Measurements from ENCODE around the gene HOXD12. TPM values are rescaled to one million over a fixed set of nuclear protein-coding genes. Genes with fewer than 3 reads are reported as not detected.

HOXD12 gene
- total RNA-seq, 1 experiment from 2014 or later: 0.27 TPM

DNA sequence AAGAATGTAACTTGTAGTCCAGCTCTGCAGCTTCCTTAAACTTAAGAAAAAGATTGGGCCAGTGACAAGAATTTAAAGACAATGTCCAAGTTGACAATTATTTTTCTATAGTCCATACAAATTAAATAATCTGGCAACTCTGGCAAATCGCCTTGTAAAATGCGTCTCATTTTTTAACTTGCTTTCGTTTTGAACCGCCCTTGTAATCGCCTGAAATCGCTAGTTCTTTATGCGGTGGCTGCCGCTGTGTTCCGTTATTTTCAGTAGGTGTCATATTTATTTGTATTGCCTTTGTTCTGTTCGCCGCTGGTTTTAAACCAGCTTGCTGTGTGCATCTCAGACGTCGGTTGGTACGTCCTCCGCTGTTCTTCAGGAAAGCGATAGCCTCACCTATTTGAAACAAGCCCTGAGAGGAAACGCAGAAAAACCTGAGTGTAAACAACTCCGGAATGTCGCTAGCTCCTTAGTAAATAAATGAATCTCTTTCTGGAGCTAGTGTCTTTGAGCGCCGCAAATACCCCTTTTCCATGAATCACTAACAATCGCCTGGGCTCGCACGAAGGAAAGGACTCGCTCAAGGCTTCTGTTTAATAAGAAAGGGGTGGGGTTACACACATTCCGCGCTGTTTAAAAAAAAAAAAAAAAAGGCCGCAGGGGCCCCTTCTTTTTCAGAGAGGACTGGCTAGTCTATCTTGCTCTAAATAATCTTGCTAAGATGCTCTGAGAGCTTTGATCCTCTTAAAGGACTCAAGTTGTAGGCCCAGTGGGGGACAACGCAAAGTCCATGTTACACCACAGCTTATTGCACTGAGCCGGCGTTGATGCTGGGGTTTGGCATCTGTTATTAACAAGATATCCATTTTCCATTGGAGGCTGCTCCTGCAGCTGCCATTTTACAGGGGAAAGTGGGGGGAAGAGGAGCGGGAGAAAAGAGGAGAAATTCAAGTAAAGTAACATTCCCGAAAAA, 32.9 kb downstream of the HOXD12 start:
- TF ChIP-seq ZNF274 (IDR thresholded peaks at IDR 0.05; ENCODE audit: low read depth, low read length) (no peak), ZBTB33 (IDR thresholded peaks at IDR 0.05; ENCODE audit: extremely low read depth, insufficient replicate concordance, low read length) (no peak)
- TF ChIP-seq, protein P1, sequence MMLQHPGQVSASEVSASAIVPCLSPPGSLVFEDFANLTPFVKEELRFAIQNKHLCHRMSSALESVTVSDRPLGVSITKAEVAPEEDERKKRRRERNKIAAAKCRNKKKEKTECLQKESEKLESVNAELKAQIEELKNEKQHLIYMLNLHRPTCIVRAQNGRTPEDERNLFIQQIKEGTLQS (IDR thresholded peaks at IDR 0.05): no peak
- no peaks in the 10 kb centered on the region for H3K36me3 ChIP-seq (ENCODE audit: control insufficient read depth in 1 of 2, insufficient read depth in 2 of 2, low read length in 2 of 2)
- no peak overlapping the region for H3K4me2 ChIP-seq (ENCODE audit: low read length)
- no peaks in the 10 kb centered on the region for H3K27me3 ChIP-seq (ENCODE audit: insufficient read depth, low read length)
- H3K9me3 ChIP-seq (ENCODE audit: control insufficient read depth in 1 of 2, insufficient read depth in 1 of 2, low read depth in 1 of 2, low read length in 2 of 2): no peaks in the 10 kb centered on the region
- H3K9ac ChIP-seq (ENCODE audit: low read length): no peak overlapping the region
- no peaks in the 10 kb centered on the region for H4K20me1 ChIP-seq (ENCODE audit: insufficient read depth)
- no TSS peak for BruUV-seq (replicated peaks)
- no peak overlapping the region for H3K27ac ChIP-seq (ENCODE audit: low read depth, low read length)
- ATAC-seq (no peak), DNase-seq (ENCODE audit: low read depth, low spot score) (no peak)
- peaks cover 9 to 29% of the 10 kb centered on the region in 2 experiments; a peak in 3 of 4 replicates for H3K4me1 ChIP-seq (ENCODE audit: control insufficient read depth in 1 of 2, insufficient read depth in 2 of 2, low read length in 2 of 2)
- H3K9me2 ChIP-seq (ENCODE audit: insufficient read depth): no peaks in the 10 kb centered on the region
- no peak overlapping the region for H3K4me3 ChIP-seq (replicated peaks in 1 of 2; ENCODE audit: low read depth in 1 of 2, low read length in 2 of 2)
- intact Hi-C loops (cut with micrococcal nuclease): no loop called here
- no peak overlapping the region for H2AFZ ChIP-seq (ENCODE audit: low read depth, low read length, poor library complexity, severe bottlenecking)
- no peaks in the 10 kb centered on the region for H3K79me2 ChIP-seq (ENCODE audit: insufficient read depth, low read length)
- CTCF ChIA-PET: interaction anchor here (0.9 to 3.7 kb wide), 8 partner anchors 8 to 522 kb away, joined by 3 to 19 read pairs (median 6); no protein-coding TSS in a partner anchor
- RAD21 ChIA-PET (ENCODE audit: low non-redundant PET in 1 of 2, low total read pairs in 2 of 2, uncharacterized antibody in 2 of 2, unreplicated experiment in 2 of 2): no interaction called here
- POLR2A ChIA-PET: no interaction called here

- no peak for ATAC-seq
- Histone ChIP-seq H3K79me2 (ENCODE audit: insufficient read depth, low read length) (no peaks in the 10 kb centered on the region), H2AFZ (ENCODE audit: low read depth, low read length, poor library complexity, severe bottlenecking) (no peak overlapping the region), H3K36me3 (ENCODE audit: control insufficient read depth in 1 of 2, insufficient read depth in 2 of 2, low read length in 2 of 2) (no peaks in the 10 kb centered on the region), H3K4me3 (replicated peaks in 1 of 2; ENCODE audit: low read depth in 1 of 2, low read length in 2 of 2) (no peak overlapping the region), H3K27ac (ENCODE audit: low read depth, low read length) (no peak overlapping the region), H3K4me2 (ENCODE audit: low read length) (no peak overlapping the region), H3K4me1 (ENCODE audit: control insufficient read depth in 1 of 2, insufficient read depth in 2 of 2, low read length in 2 of 2) (peaks cover 9 to 29% of the 10 kb centered on the region in 2 experiments; a peak in 3 of 4 replicates), H3K9ac (ENCODE audit: low read length) (no peak overlapping the region), H3K27me3 (ENCODE audit: insufficient read depth, low read length) (no peaks in the 10 kb centered on the region), H3K9me3 (ENCODE audit: control insufficient read depth in 1 of 2, insufficient read depth in 1 of 2, low read depth in 1 of 2, low read length in 2 of 2) (no peaks in the 10 kb centered on the region), H3K9me2 (ENCODE audit: insufficient read depth) (no peaks in the 10 kb centered on the region), H4K20me1 (ENCODE audit: insufficient read depth) (no peaks in the 10 kb centered on the region)
- no peak for DNase-seq (ENCODE audit: low read depth, low spot score)
- CTCF ChIA-PET: interaction anchor here (1.1 to 1.9 kb wide), 5 partner anchors 322 to 521 kb away, joined by 3 to 7 read pairs (median 4); no protein-coding TSS in a partner anchor
- BruUV-seq (replicated peaks): no TSS peak
- RAD21 ChIA-PET (ENCODE audit: low non-redundant PET in 1 of 2, low total read pairs in 2 of 2, uncharacterized antibody in 2 of 2, unreplicated experiment in 2 of 2): no interaction called here
- intact Hi-C loops (cut with micrococcal nuclease): no loop called here
- POLR2A ChIA-PET: no interaction called here
- no peak for TF ChIP-seq ZFX (IDR thresholded peaks at IDR 0.05)
- TF ChIP-seq EZH2phosphoT487 (IDR thresholded peaks at IDR 0.05; ENCODE audit: borderline replicate concordance): no peak
- TF ChIP-seq SIN3A (IDR thresholded peaks at IDR 0.05; ENCODE audit: low read depth): no peak
- no peak for TF ChIP-seq RAD21 (IDR thresholded peaks at IDR 0.05; ENCODE audit: low read depth)
- no peak for TF ChIP-seq SRF (IDR thresholded peaks at IDR 0.05; ENCODE audit: low read depth)
- TF ChIP-seq EZH2 (IDR thresholded peaks at IDR 0.05): no peak
- no peak for TF ChIP-seq CBX3 (IDR thresholded peaks at IDR 0.05; ENCODE audit: low read depth)
- TF ChIP-seq MAX (IDR thresholded peaks at IDR 0.05): no peak
- TF ChIP-seq SP1 (IDR thresholded peaks at IDR 0.05; ENCODE audit: low read depth): no peak
- no peak for TF ChIP-seq ZNF274 (IDR thresholded peaks at IDR 0.05; ENCODE audit: low read depth, low read length)
- no peak for TF ChIP-seq CEBPB (IDR thresholded peaks at IDR 0.05; ENCODE audit: low read depth)
- no peak for TF ChIP-seq YY1 (IDR thresholded peaks at IDR 0.05; ENCODE audit: extremely low read depth, insufficient replicate concordance, low read depth, low read length)
- TF ChIP-seq TCF7L2 (IDR thresholded peaks at IDR 0.05; ENCODE audit: borderline replicate concordance, extremely low read depth, insufficient read depth, insufficient read length): no peak
- TF ChIP-seq POLR2AphosphoS5 (IDR thresholded peaks at IDR 0.05; ENCODE audit: low read depth, low read length): no peak
- TF ChIP-seq, protein P1 (IDR thresholded peaks at IDR 0.05): no peak
Observed at GRCh38 chr2:176133389-176133788, 33.8 kb downstream of the HOXD12 start.

Measured in HCT116 (cell line).